Activated CD4-positive, CD25-positive, alpha-beta regulatory T cell treated with anti-CD3 and anti-CD28 coated beads, Interleukin-2, amount 50 U/mL, for 24 hours (primary cell): ENCODE data around the gene WHRN.

Experiments
- ATAC-seq, 2 donors: fragments of 150-1000 bp; cut with Tn5 transposase; one replicate each; pipeline ENCODE4 v1.10.0; 2021; ENCODE audit warnings: mild to moderate bottlenecking in 1 of 2, moderate library complexity in 1 of 2

Gene WHRN

DNA sequence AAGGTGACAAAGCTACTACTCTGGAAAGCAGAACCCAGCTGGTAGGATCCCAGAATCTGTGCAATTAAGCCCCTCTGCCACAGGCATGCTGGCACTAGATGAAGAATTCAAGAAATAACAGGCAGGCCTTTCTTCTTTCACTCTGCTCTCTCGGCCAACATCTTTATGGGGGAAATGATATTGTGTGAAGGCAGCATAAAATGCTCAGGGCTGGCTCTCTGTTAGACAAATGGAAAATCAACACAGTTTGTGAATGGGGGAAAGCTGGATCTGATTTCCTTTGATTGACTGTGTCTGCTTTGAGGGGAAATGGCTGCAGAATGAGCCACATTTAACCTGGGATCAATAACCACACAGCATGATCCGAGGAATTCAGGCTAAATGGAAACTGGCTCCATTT, 88.4 kb downstream of the WHRN start:
- no peak for ATAC-seq

DNA sequence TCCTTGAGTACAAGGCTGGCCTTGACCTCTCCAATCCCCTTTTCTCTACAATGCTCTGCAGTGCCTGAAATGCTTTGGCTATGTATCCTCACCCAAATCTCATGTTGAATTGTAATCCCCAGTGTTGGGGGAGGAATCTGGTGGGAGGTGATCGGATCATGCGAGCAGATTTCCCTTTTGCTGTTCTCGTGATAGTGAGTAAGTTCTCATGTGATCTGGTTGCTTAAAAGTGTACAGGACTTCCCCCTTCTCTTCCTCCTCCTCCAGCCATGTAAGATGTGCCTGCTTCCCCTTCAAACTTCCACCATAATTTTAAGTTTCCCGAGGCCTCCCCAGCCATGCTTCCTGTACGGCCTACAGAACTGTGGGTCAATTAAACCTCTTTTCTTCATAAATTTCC, 89.0 kb downstream of the WHRN start:
- no peak for ATAC-seq

DNA sequence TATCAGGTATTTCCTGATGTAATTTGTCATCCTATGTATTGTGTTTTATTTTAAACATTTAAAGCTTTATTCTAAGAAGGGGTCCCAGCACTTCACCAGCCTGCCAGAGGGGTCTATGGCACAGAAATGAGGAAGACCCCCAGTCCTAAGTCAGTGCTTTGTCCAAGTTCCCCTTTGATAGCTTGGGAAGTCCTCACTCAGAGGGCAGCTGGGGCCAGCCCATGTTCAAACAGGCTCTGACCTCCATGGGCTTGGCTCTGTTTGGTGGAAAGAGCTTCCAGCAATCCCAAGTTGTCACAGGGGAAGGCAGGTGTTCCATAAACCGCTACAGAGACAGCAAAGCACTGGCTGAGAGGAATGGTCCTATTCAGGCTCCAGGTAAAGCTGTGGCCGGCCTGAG, 90.9 kb downstream of the WHRN start:
- no peak for ATAC-seq

DNA sequence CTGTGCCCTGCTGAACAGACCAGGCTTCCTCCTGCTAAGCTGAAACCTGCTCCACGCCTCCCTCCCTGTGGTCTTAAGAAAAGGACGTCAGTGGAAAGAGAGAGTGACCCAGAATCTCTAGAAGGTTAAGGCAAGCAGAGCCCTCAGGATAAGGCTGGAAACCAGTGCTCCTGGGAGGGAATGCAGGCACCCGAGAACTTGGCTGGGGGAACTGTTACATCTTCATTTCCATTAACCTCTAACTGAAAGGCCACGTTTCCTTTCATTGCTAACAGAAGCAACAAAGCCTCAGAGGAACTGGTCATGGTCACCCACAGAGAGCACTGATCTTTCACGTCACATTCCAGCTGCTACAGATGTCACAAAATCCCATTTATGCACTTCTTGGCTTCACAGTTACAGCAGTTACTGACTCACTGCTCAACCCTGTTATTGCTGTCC, 91.4 kb downstream of the WHRN start:
- no peak for ATAC-seq

DNA sequence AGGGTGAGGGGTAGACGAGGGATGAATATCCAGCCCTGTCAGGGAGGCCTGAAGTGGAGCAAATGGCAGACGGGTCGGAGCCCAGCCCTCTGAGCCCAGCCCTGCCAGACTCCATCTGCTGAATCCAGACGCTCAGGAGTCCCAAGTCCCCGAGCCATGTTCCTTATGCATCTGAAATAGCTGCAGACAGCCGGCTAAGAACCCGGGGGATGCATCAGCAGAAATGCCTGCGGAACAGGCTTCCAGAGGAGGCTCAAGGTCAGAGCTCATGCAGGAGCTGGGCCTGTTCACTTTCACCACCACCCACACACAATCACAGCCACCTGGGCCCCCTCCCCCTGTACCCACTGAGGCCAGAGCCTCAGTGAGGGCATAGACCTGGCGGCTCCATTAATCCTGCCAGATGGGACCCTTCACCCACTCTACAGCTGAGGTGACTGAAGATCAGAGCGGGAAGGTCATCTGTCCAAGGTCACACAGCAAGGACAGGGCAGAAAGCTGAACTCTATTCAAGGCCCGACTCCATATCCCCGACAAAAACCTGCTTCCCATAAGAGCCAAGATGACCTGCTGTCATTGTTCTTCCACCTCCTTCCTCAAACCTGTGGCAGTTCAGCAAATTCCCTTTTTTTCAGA, 93.1 kb downstream of the WHRN start:
- no peak for ATAC-seq

DNA sequence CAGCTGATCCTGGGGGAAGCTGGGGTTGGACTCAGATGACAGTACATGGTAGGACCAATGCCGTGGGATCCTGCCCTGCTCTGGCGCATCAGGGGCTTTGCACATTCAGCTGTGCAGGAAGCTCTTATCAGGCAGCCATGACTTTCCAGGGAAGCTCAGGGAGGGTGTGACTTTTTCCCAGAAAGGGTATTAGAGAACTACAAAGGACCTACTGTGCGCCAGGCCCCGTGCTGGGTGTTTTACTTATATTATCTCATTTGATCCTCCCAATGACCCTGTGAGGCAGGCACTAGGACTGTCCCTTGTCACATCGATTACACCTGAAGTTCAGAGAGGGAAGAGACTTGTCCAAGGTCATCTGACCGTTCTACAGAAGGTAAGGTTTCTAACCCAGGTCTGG, 93.8 kb downstream of the WHRN start:
- ATAC-seq: no peak

DNA sequence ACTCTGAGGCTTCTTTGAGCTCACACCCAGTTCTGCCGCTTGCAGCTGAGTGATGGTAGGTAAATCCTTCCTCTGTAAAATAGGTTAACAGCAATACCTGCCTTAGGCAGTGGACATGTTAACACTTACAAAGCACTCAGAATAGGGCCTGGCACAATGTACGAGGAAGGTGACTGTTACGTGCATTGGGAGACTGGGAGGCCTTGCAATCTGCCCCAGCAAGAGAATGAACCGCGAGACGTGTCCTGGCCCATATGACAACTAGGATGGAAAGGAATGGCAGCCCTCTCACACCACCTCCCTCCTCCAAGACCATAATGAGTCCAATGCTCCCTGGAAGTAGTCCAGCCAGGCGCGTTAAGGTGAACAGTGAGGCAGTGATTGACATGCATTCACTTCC, 94.4 kb downstream of the WHRN start:
- no peak for ATAC-seq

DNA sequence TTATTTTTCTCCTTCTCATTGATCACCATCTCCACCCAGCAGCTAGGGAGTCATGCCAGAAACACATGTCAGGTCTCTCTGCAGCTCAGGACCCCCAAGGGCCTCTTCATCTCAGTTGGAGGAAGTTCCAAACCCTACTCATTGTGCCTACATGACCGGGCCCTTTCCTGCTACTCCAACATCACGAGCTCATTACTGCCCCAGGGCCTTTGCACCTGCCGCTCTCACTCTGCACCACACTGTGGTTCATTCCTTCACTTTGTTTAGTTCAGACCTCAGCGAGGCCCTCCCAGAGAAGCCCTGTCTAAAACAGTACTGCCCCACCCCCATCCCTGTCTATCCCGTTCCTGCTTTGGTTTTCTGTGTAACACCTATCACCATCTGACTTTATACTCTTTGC, 95.4 kb downstream of the WHRN start:
- ATAC-seq: no peak

DNA sequence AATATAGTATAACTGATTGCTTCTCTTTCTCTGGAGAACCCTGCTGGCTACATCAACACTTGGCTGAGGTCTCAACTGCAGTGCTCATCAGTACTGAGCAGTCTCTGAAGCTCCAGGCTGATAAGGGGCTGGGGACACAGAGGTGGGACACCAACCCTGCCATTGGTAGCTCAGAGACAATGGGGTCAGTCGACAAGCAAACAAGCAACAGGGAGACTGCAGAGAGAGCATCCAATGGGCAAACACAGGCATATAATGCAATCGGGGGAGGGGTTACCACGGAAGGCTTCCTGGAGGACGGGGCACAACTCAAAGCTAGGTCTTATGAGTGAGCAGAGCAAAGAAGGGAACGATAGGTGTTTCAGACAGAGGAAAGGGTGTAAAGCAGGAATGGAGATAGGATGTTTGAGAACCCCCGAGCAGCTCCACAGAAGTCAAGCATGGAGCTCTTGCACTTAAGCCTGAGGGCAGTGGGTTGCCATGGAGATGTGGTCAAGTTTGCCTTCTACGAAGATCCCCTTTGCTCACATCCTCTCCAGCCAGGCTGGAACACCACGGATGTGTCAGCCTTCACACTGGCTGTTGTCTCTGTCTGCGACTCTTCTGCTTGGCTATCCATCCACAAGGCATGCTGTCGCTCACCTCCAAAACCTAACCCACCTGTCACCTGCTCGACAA, 96.0 kb downstream of the WHRN start:
- ATAC-seq: no peak

DNA sequence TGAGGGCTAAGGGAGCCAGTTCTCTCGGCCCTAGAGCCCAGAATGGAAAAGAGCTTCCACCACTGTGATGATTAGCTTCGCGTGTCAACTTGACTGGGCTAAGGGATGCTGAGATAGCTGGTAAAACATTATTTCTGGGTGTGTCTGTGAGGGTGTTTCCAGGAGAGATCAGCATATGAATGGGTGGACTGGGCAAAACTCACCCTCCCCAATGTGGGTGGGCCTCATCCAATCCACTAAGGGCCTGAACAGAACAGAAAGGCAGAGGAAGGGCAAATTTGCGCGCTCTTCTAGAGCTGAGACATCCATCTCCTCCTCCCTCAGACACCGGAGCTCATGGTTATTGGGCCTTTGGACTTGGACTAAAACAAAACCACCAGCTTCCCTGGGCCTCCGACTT, 96.6 kb downstream of the WHRN start:
- ATAC-seq: no peak

DNA sequence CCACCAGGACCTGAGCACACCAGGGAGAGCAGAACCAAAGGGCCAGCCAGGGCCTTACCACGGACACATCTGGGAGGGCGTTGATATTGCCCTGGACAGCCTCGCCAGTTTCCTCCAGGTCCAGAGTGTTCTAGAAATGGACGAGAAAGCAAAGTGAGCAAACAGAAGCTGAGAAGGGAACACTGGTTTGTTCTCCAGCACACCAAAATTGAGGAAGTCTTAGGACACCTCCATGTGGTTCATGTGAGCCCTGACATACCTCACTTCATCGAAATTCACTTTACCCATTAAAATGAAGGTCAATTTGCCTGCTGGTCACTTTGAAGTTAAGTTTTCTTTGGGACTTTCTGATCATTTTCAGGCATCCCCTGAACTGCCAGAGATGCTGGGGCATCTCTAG, 97.4 kb downstream of the WHRN start:
- no peak for ATAC-seq

DNA sequence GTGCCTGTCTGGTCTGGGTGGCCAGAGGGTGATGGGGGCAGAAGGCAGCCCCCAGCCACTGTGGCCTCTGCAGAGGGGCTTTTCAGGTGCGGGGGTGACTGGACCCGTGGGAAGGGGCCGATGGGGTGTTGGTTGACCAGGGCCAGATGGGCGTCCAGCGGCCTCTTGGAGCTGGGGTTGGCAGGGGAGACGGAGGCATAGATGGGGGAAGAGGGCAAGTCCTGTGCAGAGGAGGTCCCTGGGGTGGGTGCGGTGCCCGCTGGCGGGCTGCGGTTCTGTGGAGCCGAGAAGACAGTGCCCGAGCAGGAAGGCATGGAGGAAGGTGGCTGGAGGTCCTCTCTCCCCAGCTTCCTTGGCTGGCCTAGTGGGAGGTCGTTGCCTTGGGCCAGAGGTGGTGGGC, 98.8 kb downstream of the WHRN start:
- ATAC-seq: no peak

DNA sequence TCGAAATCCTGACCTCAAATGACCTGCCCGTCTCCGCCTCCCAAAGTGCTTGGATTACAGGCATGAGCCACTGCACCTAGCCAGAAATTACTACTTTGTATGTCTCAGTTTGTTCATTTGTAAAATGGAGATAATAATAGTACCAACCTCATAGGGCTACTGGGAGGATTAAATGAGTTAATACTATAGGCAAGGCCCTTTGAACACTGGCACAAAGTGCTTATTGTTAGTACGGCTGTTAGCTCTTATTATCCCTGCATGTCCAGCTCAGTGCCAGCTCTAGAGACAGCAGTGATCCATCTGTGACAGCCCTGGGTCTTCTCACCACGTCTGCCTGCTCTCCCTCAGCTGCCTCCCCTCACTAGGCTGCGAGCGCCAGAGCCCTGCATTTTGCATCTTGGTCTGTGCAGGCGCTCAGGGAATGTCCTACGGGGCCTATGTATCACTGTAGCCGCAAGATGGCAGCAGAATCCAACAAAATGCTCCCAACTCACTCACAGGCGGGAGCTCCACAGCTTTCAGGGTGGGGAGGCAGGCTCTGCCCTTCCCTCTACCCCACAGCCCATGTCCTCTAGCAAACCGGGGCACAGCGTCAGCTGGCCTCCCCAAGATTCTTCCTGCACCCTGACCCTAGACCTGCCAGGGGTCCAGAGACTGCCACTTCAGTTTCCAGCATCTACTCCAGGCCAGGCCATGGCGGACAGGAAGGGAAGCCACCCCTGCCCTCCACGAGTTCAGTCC, 99.8 kb downstream of the WHRN start:
- ATAC-seq: peak; percentile 97

DNA sequence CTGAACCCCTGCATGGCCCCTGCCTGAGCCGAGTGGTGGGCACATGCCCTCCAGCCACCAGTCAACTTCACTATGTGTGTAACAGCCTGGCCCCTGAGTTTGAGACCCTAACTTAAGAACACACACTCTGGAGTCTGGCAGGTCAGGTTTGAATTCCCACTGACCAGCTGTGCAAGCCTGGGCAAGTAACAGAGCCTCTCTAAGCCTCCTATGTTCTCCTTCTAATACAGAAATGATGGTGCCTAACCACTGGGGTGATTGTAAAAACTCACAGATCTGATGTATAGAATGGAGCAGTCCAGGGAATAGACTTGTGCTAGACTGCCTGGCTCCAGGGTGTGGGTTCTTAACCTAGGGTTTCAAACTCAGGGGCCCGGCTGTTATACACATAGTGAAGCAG, 100.7 kb downstream of the WHRN start:
- ATAC-seq: no peak

DNA sequence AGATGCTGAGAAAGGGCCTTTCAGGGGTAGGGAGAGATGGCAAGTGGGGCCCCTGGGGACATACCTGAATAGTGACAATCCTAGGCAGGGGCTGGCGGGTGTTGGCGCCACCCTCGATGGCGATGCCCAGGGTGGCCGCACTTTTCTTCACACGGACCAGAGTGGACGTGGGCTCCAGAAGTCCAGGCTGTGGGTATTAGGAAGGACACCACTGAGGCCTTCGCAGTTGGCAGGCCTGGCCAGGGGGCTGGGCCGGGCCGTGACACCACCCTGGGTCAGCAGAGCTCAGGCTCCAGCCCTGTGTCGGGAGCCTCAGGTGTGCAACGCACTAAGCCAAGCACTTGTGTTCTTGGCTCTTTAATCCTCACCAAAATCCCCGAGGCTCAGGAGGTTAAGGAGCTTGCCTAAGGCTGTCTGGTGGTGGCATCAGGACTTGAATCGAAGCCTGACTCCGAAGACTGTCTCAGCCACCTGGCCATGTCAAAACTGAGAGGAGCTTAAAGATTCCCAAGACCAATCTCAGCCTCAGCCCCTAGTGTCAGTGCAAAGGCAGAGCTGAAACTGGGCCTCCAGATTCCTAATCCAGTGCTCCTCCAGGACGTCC, 102.0 kb downstream of the WHRN start:
- no peak for ATAC-seq

DNA sequence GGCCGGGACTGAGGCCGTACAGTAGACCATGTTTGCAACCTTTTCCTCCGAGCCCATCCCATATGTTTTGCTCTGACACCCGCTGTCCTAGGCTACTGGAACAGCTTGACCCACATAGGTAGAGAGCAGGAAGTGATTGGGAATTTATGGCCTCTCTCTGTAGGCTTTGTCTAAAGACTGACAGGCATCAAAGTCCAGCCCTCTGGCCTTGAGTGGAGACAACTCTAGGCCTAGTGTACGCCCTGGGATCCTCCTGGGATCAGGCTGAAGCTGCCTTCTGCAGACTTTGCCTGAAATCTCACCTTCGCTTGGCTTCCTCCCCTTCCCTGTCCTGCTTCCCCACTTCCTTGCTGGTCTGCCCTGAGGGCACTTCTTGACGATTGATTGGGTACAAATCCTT, 103.9 kb downstream of the WHRN start:
- no peak for ATAC-seq

DNA sequence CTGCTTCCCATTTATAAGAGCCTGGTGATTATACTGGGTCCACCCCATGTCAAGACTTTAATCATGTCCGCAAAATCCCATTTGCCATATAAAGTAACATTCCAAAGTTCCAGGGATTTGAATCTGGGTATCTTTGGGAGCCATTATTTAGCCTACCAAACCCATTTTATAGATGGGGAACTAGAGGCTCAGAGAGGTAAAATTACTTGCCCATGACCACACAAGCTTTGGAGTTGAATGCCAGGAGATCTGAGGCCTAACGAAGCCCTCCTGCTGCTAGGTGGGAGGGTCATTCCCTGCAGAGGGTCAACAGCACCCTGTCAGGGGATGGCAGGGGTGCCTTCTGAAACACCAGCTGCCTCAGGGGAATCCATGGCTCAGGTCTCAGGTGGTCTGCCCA, 104.5 kb downstream of the WHRN start:
- no peak for ATAC-seq

DNA sequence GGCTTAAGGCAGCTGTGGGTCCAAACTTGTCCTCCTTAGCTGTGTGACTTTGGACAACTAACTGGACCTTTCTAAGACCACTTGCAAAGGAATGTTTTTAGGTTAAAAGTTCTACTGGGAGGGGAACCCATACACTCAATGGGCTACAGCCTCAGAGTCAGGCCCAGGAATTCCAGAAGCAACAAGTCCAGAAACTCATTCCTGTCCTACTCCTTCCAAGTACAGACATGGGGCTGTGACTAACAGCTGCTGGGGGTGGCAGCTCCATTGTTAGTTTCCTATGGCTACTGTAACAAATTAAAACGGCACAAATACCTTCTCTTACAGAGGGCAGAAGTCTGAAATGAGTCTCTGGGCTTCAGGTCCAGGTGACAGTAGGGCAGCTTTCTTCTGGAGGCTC, 105.1 kb downstream of the WHRN start:
- ATAC-seq: no peak

DNA sequence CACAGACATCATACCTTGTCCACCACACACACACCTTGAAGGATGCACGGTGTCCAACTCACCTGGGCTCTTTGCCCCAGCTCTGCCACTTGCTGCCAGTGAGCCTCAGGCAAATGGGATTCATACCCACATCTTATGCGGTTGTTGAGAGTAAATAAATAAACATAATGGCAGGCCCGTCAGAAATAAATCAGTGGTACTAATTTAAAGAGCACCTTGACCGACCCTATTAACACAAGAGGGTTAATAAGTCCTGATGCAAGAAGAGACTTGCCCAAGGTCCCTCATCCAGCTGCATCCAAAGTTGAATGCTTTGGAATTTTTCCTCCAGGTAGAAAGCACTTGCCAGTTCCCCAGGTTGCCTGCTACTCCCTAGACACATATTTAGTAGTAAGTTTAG, 105.9 kb downstream of the WHRN start:
- ATAC-seq: no peak

DNA sequence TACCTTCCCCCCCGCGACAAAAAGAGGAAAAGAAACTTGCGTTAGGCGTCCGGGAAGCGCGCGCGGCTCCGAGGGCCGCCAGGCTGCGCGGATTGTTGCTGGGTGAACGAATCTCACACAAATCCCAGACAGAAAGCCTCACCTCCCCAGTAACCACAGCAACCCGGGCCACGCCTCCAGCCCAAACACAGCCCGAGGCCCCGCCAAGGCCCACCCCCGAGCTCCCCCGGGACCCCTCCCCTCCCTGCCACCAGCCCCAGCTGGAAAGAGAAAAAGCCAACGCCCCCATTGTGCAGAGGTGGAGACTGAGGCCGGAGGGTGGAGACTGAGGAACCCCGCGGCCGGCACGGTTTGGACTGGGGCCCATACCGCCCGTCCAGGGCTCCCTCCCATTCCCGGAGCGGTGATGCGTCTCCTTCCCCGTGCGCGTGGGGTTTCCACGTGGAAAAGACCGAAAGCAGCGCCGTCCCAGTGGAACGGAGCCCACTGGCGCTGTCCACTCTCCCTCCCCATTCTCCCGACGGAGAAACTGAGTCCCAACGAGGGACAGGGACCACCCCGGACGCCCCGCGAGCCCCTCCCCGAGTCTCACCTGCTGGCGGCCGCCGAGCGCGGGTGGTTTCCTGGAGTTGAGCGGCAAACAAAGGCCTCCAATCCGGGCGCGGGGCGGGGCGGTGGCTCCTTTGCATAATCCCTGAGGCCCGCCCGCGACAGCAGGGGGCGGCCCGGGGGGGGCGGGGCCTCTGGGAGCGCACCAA, 107.2 kb downstream of the WHRN start:
- ATAC-seq: peak; percentile 90 to 93

DNA sequence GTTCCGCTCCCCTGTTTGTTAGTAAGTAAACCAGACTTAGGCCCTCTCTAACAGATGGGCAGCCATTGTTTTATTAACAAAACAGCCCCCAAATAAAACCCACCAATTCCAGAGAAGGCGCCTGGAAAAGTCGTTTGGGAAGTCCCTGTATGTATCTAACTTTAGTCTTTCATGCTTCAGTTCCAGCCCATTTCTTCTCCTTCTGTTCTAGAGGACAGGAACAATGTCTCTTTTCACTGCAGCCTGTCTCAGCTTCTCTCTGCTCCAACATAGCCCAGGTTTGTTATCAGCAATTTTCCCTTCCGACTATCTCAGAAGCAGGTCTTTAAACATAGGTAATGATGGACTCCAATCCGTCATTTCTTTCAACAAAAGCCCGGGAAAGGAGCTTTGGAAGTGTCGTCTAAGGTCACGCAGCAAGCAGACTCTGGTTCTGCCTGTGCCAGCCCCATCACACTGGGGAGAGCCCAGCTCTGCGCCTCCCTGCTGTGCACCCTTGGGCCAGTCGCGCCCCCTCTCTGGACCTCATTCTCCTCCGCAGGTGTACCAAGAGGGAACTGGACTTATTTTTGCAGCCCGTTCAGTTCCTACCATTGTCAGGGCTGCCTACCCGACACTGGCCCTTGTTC, 107.9 kb downstream of the WHRN start:
- ATAC-seq: peak; percentile 8 to 15

DNA sequence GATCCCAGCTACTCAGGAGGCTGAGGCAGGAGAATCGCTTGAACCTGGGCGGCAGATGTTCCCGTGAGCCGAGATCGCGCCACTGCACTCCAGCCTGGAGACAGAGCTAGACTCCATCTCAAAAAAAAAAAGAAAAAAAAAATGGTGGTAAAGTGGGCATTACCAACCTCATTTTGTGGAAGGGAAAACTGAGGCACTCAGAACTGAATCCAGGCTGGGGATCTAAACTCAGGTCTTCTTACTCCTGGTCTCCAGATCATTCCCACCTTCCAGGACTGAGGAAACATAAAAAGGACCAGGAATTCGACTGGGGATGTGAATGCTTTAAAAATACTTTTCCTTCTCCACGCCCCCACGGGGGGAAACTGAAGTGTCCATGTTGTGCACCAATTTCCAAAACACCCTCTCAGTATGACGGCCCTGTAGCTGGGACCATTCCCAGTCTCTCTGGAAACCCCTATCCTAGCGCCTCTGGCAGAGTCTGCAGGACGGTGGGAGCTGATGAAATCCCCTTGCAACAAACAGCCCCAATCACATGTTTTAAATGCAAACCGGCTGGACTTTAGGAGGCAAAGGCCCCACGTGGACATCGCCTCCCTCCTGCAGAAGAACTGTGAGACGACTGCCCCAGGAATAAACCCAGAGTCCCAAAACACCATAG, 108.6 kb downstream of the WHRN start:
- ATAC-seq: no peak
